ENCODE data around the gene MTERF2. TPM values are rescaled to one million over a fixed set of nuclear protein-coding genes. Genes with fewer than 3 reads are reported as not detected.

MTERF2 gene
- total and polyA plus RNA-seq, 2 of the 13 experiments (the other 11 are each of a cell fraction or from before 2014, with no cell fraction given) = 8.0 to 11.6 TPM

- TF ChIP-seq ZBED4 (CRISPR knock-in tag; IDR thresholded peaks at IDR 0.05; ENCODE audit: borderline replicate concordance) = no peak
- no peak for TF ChIP-seq ZNF83 (CRISPR knock-in tag; IDR thresholded peaks at IDR 0.05; ENCODE audit: borderline replicate concordance)
- peak; percentile 38; the same call in 1 of the 2 replicates for TF ChIP-seq JUNB (CRISPR knock-in tag; IDR thresholded peaks at IDR 0.05; ENCODE audit: borderline replicate concordance)
- TF ChIP-seq ZNF7 (CRISPR knock-in tag; IDR thresholded peaks at IDR 0.05) = no peak
- no peak for TF ChIP-seq KDM2A (CRISPR knock-in tag; IDR thresholded peaks at IDR 0.05; ENCODE audit: borderline replicate concordance, low read depth)
- TF ChIP-seq ZNF33A (CRISPR knock-in tag; IDR thresholded peaks at IDR 0.05; ENCODE audit: borderline replicate concordance) = no peak
- TF ChIP-seq SKIL (CRISPR knock-in tag; IDR thresholded peaks at IDR 0.05; ENCODE audit: borderline replicate concordance) = no peak
- TF ChIP-seq USF2 (IDR thresholded peaks at IDR 0.05; ENCODE audit: low read depth, low read length) = no peak
- no peak for TF ChIP-seq USF2 (CRISPR knock-in tag; IDR thresholded peaks at IDR 0.05; ENCODE audit: borderline replicate concordance)
- no peak for TF ChIP-seq BRCA1 (CRISPR knock-in tag; IDR thresholded peaks at IDR 0.05)
- peak; percentile 8; the same call in 1 of the 2 replicates for TF ChIP-seq ETV5 (CRISPR knock-in tag; IDR thresholded peaks at IDR 0.05; ENCODE audit: borderline replicate concordance)
- TF ChIP-seq CBX5 (CRISPR knock-in tag; IDR thresholded peaks at IDR 0.05; ENCODE audit: borderline replicate concordance) = no peak
These were observed 10.8 kb downstream of the MTERF2 start (continued) for GRCh38 chr12:106975993-106976658.
